Heart left ventricle (tissue), 16 donors: ENCODE data around the gene RNF213. TPM values are rescaled to one million over a fixed set of nuclear protein-coding genes. Genes with fewer than 3 reads are reported as not detected.

ENCODE experiments used
- ATAC-seq, 4 donors: fragments of 200-7000 bp; cut with Tn5 transposase; one replicate each; pipeline ENCODE4 v1.9.1; 2020 to 2022; ENCODE audit warnings: moderate library complexity in 4 of 4, mild to moderate bottlenecking in 3 of 4, moderate number of reproducible peaks in 1 of 4
- DNase-seq, 5 donors: peaks; one replicate each; pipeline ENCODE4 v3.0.0-alpha.2; 2020
- H3K27ac ChIP-seq, 12 donors: fragments of 200-600 bp; sonication (generic) in 4 of 12; one replicate each; pipeline versions ENCODE4 v1.5.0 to v1.8.0; 2016 to 2022; ENCODE audit warnings: mild to moderate bottlenecking in 2 of 12
- H3K27me3 ChIP-seq, 9 donors: fragments of 200-600 bp; sonication (generic) in 2 of 9; one replicate each; pipeline versions ENCODE4 v1.5.1 to v1.8.0; 2016 to 2022; ENCODE audit warnings: mild to moderate bottlenecking in 3 of 9
- H3K36me3 ChIP-seq, 9 donors: fragments of 200-600 bp; sonication (generic) in 2 of 9; one replicate each; pipeline versions ENCODE4 v1.5.0 to v1.8.0; 2018 to 2022; ENCODE audit warnings: mild to moderate bottlenecking in 2 of 9
- H3K4me1 ChIP-seq, 12 donors: fragments of 200-600 bp; sonication (generic) in 4 of 12; one replicate each; pipeline versions ENCODE4 v1.5.0 to v1.8.0; 2016 to 2022; ENCODE audit warnings: mild to moderate bottlenecking in 3 of 12
- H3K4me3 ChIP-seq, 12 donors: fragments of 200-600 bp; sonication (generic) in 4 of 12; one replicate each; pipeline versions ENCODE4 v1.5.0 to v1.8.0; 2017 to 2022; ENCODE audit warnings: mild to moderate bottlenecking in 9 of 12, moderate library complexity in 4 of 12
- H3K9me3 ChIP-seq, 12 donors: fragments of 200-600 bp; sonication (generic) in 4 of 12; one replicate each; pipeline versions ENCODE4 v1.5.0 to v1.8.0; 2016 to 2022; ENCODE audit warnings: mild to moderate bottlenecking in 1 of 12
- POLR2A ChIP-seq, 2 donors: fragments of 450-650 bp; IDR thresholded peaks; one replicate each; pipeline ENCODE4 v1.6.1; 2017; ENCODE audit warnings: antibody characterized with exemption in 2 of 2, mild to moderate bottlenecking in 2 of 2, moderate library complexity in 2 of 2
- WGBS, 4 donors: extraction: QIAGEN DNeasy Blood & Tissue Kit in 2 of 4; methylation state at CpG; one replicate each; pipeline versions ENCODE4 v1.1.5 to v1.1.7; 2013 to 2018; 5-methylcytosine and 5-hydroxymethylcytosine counted together
- intact Hi-C, 10 donors: fragments of 100-400 bp; cut with DNase I; formaldehyde crosslinking; loops; one replicate each; pipeline versions ENCODE4 v1.11.1 to v1.14.2; 2022
- polyA plus RNA-seq, 2 donors: library from polyadenylated mRNA; stranded (reverse); fragments of 200-250 nt; gene quantifications; one replicate each; pipeline ENCODE4 v1.2.3, GENCODE V29; 2013
- total RNA-seq, 9 donors: library from RNA; depleted of rRNA in 2 of 9; stranded (reverse); fragments of >200 nt in 2 of 9; fragmentation: NEBNext Ultra II Directional in 3 of 9; extraction: Animal tissue kit (Norgen Biotek cat#: 25700) in 3 of 9; gene quantifications; one replicate each; pipeline versions ENCODE4 v1.1.0 to v1.2.4, GENCODE V29; 2016 to 2023
- TF ChIP-seq, protein P1 (sequence below), 12 donors: fragments of 200-600 bp; sonication (generic) in 4 of 12; IDR thresholded peaks; one replicate each; pipeline versions ENCODE4 v1.5.0 to v1.8.0; 2018 to 2022; ENCODE audit warnings: antibody characterized with exemption in 12 of 12, mild to moderate bottlenecking in 5 of 12
- donor health status: ischemic (EF 13 %, LVEDD 7.1; RV severe dilation, severe dysfunction).
- donor health status: healthy with polysubstance abuse.
- donor health status: DM: no; HTN: yes; CAD: no.
- donor health status: DM: no; HTN: no; CAD: no.
- donor health status: ischemic (EF 25% LVEDD 6.9; RV normal size, moderate dysfunction).
- donor health status: ischemic (EF 25% LVEDD 5.7; RV mildly dilated, moderate dysfunction).
- donor health status: healthy.
- donor health status: DM: yes; HTN: yes; CAD: no.
- donor health status: ischemic (EF 35%, LVEDD 5.7; RV mildly dilated, moderate dysfunction).
- donor health status: nonischemic (EF 11% LVEDD 7.7; RV severe dilation, severe dysfunction).
- donor health status: DM: yes; HTN: yes; CAD: no.
- donor health status: PGD.
- donor health status: ischemic (EF 29% LVEDD 5.4; RV normal size, mild dysfunction).
- donor health status: nonischemic (EF 23%, LVEDD 6.1; RV moderate dilation, normal function).

Gene RNF213
- total and polyA plus RNA-seq, 11 donors = 23.1 to 167 (median 31.4) TPM

DNA sequence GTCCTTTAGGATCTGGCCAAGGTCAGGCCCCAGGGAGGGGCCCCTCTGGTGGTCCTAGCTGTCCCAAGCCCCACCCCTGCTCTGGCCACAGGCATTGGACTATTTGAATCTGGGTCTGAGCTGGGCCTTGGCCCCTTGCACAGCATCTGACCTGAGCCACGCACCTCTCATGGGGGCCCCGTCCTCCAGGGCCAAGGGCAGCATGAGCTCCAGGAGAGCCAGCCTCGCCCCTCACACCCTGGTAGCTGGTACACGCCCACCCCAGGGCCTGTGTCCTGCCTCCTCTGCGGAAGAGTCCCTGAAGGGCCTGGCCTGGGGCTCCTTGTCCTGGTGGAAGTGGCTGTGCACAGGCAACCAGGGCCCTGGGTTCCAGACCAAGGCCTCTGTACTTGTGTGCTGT lies 178.2 kb downstream of the RNF213 start:
- H3K27me3 ChIP-seq = peaks cover 0 to 2% (median 0%) of the 10 kb centered on the region in 9 donors
- no peaks in the 10 kb centered on the region for H3K4me1 ChIP-seq
- no peak overlapping the region for H3K4me3 ChIP-seq
- TF ChIP-seq POLR2A (IDR thresholded peaks at IDR 0.05) = no peak
- TF ChIP-seq, protein P1, sequence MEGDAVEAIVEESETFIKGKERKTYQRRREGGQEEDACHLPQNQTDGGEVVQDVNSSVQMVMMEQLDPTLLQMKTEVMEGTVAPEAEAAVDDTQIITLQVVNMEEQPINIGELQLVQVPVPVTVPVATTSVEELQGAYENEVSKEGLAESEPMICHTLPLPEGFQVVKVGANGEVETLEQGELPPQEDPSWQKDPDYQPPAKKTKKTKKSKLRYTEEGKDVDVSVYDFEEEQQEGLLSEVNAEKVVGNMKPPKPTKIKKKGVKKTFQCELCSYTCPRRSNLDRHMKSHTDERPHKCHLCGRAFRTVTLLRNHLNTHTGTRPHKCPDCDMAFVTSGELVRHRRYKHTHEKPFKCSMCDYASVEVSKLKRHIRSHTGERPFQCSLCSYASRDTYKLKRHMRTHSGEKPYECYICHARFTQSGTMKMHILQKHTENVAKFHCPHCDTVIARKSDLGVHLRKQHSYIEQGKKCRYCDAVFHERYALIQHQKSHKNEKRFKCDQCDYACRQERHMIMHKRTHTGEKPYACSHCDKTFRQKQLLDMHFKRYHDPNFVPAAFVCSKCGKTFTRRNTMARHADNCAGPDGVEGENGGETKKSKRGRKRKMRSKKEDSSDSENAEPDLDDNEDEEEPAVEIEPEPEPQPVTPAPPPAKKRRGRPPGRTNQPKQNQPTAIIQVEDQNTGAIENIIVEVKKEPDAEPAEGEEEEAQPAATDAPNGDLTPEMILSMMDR (IDR thresholded peaks at IDR 0.05) = no peak
- H3K36me3 ChIP-seq = peaks cover 0 to 5% (median 0%) of the 10 kb centered on the region in 9 donors
- DNase-seq (no peak), ATAC-seq (no peak)
- intact Hi-C loops = loop anchor here in 1 of 10 donors (10.0 kb wide), 1 partner anchor 426 kb away; no protein-coding TSS in a partner anchor
- no peak overlapping the region for H3K27ac ChIP-seq
- H3K9me3 ChIP-seq = no peaks in the 10 kb centered on the region
- 82 to 98% (median 95%) methylated on average over 3 to 5 of the region's 5 CpGs for WGBS, 4 donors

GRCh38 chr17:80439499-80439898 lies 178.8 kb downstream of the RNF213 start:
- no peaks in the 10 kb centered on the region for H3K9me3 ChIP-seq
- 72 to 80% (median 79%) methylated on average over 7 to 9 of the region's 9 CpGs for WGBS, 4 donors
- intact Hi-C loops = loop anchor here in 1 of 10 donors (10.0 kb wide), 1 partner anchor 425 kb away; no protein-coding TSS in a partner anchor
- DNase-seq (no peak), ATAC-seq (no peak)
- no peaks in the 10 kb centered on the region for H3K4me1 ChIP-seq
- peaks cover 0 to 5% (median 0%) of the 10 kb centered on the region in 9 donors for H3K36me3 ChIP-seq
- TF ChIP-seq POLR2A (IDR thresholded peaks at IDR 0.05) = no peak
- TF ChIP-seq, protein P1 (IDR thresholded peaks at IDR 0.05) = no peak
- H3K27me3 ChIP-seq = peaks cover 0 to 4% (median 0%) of the 10 kb centered on the region in 9 donors
- no peak overlapping the region for H3K27ac ChIP-seq
- H3K4me3 ChIP-seq = no peak overlapping the region

DNA sequence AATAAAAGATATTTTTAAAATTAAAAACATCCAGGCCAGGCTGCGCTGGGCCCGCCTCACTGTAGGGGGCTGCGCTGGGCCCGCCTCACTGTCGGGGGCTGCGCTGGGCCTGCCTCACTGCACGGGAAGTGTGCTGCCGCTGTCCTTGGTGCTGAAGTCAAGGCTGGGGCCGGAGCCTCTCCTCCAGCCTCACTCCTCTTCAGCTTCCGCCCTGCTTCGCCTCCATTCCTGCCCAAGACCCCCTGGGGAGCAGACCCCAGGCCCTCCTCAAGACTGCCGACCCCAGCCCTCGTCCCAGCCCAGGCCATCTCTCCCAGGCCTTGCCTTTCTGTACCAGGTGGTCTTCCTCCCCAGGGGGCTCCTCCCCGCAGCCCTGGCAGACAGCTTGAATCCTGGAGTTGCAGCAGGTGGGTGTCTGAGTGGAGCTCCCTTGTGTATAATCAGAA lies 180.5 kb downstream of the RNF213 start:
- 21 to 31% (median 26%) methylated on average over 14 of the region's 14 CpGs for WGBS, 4 donors
- H3K4me1 ChIP-seq = no peaks in the 10 kb centered on the region
- H3K36me3 ChIP-seq = peaks cover 0 to 4% (median 0%) of the 10 kb centered on the region in 9 donors
- H3K27ac ChIP-seq = no peak overlapping the region
- TF ChIP-seq, protein P1 (IDR thresholded peaks at IDR 0.05) = no peak
- TF ChIP-seq POLR2A (IDR thresholded peaks at IDR 0.05) = no peak
- peaks cover 0 to 4% (median 0%) of the 10 kb centered on the region in 9 donors for H3K27me3 ChIP-seq
- DNase-seq = peak in 1 of 5 donors; percentile 50
- H3K4me3 ChIP-seq = no peak overlapping the region
- intact Hi-C loops = no loop called here
- no peaks in the 10 kb centered on the region for H3K9me3 ChIP-seq
- peak in 1 of 4 donors; percentile 69 for ATAC-seq

DNA sequence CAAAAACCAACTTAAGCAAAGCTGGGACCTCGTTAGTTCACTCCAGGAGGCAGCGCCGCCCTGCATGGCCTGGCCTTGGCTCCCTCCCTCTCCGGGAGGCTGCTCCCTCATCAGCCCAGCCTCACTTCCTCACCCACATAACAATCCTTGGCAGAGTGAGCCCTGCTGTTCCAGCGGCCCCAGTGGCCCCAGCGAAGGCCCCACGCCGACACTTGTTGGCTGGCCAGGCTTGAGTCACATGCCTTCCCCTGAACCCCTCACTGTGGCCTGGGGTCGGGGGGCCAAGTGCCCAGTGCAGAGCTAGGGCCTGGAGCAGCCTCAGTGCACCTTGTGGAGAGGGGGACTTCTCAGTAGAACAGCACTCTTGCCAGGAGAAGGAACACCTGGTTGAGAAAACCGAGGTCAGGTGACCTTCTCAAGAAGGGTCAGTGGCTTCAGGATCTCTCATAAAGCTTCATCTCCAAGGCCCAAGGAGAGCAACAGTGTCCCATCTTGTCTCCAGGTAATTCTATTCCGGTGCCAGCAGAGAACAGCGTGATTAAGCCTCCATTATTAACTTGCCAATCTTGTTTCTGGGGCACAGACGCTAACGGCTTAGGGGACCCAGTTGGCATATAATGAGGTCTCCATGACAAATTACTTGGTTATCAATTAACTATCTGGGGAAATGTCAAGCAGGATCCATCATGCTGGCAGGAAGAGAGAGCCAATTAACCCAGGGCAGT lies 181.1 kb downstream of the RNF213 start:
- Histone ChIP-seq H3K4me1 (no peaks in the 10 kb centered on the region), H3K9me3 (no peaks in the 10 kb centered on the region), H3K4me3 (no peak overlapping the region), H3K36me3 (no peaks in the 10 kb centered on the region), H3K27me3 (peaks cover 0 to 4% (median 0%) of the 10 kb centered on the region in 9 donors), H3K27ac (no peak overlapping the region)
- intact Hi-C loops = no loop called here
- TF ChIP-seq POLR2A (IDR thresholded peaks at IDR 0.05) = no peak
- TF ChIP-seq, protein P1 (IDR thresholded peaks at IDR 0.05) = no peak
- ATAC-seq (no peak), DNase-seq (no peak)
- WGBS, 4 donors = 89 to 92% (median 90%) methylated on average over 13 to 14 of the region's 14 CpGs
